BJ (cell line): ENCODE measurements around the gene CROCC. TPM values are rescaled to one million over a fixed set of nuclear protein-coding genes. Genes with fewer than 3 reads are reported as not detected.

Experiments
- CTCF ChIA-PET: fragments of 350-600 bp; formaldehyde crosslinking; extraction: SDS; loops from one replicate; lab custom pipeline; 2021; ENCODE audit warnings: antibody characterized with exemption, inconsistent platforms; lab: Yijun Ruan, JAX
- POLR2A ChIA-PET: fragments of 300-600 bp; sonication (Branson Sonifier 250); formaldehyde crosslinking; extraction: SDS; loops from one replicate; lab custom pipeline; 2021; ENCODE audit warnings: antibody characterized with exemption; lab: Charles Lee
- DNase-seq: peaks from one replicate; pipeline ENCODE4 v3.0.0-alpha.2; 2011; ENCODE audit warnings: low read depth
- H3K27me3 ChIP-seq: 2 replicates; pipeline ENCODE4 v1.6.0; 2011; ENCODE audit warnings: low read length; ENCODE audit not compliant: control insufficient read depth, insufficient read depth
- H3K36me3 ChIP-seq: 2 replicates; pipeline ENCODE4 v1.5.1; 2011; ENCODE audit warnings: low read length; ENCODE audit not compliant: control insufficient read depth, insufficient read depth
- H3K4me3 ChIP-seq: 2 replicates; pipeline ENCODE4 v1.5.1; 2011; ENCODE audit warnings: low read depth, mild to moderate bottlenecking, control low read depth, low read length
- polyA plus RNA-seq: library from polyadenylated mRNA; depleted of rRNA; stranded (reverse); fragments of >200 nt; gene quantifications from 2 replicates; pipeline ENCODE4 v1.2.3, GENCODE V29; 2011
- TF ChIP-seq, protein P1 (sequence below): IDR thresholded peaks from 2 replicates; pipeline ENCODE4 v1.5.1; 2011; ENCODE audit warnings: low read depth, mild to moderate bottlenecking, control low read depth, inconsistent platforms, low read length, moderate library complexity; ENCODE audit not compliant: insufficient read depth

CROCC gene
- polyA plus RNA-seq, 1 experiment, result 12.1 TPM

GRCh38 chr1:17001760-17002523 is 80.2 kb downstream of the CROCC start:
- TF ChIP-seq, protein P1, sequence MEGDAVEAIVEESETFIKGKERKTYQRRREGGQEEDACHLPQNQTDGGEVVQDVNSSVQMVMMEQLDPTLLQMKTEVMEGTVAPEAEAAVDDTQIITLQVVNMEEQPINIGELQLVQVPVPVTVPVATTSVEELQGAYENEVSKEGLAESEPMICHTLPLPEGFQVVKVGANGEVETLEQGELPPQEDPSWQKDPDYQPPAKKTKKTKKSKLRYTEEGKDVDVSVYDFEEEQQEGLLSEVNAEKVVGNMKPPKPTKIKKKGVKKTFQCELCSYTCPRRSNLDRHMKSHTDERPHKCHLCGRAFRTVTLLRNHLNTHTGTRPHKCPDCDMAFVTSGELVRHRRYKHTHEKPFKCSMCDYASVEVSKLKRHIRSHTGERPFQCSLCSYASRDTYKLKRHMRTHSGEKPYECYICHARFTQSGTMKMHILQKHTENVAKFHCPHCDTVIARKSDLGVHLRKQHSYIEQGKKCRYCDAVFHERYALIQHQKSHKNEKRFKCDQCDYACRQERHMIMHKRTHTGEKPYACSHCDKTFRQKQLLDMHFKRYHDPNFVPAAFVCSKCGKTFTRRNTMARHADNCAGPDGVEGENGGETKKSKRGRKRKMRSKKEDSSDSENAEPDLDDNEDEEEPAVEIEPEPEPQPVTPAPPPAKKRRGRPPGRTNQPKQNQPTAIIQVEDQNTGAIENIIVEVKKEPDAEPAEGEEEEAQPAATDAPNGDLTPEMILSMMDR, result no peak
- DNase-seq, result no peak
- Histone ChIP-seq H3K4me3 (no peak overlapping the region), H3K27me3 (no peaks in the 10 kb centered on the region), H3K36me3 (peaks cover 16% of the 10 kb centered on the region)
- ChIA-PET CTCF (interaction anchor here (0.9 to 3.0 kb wide), 2 partner anchors 8 to 50 kb away, joined by 3 to 12 read pairs; no protein-coding TSS in a partner anchor), POLR2A (no interaction called here)

GRCh38 chr1:17002524-17002902 is 80.8 kb downstream of the CROCC start:
- no peak for DNase-seq
- Histone ChIP-seq H3K4me3 (no peak overlapping the region), H3K36me3 (peaks cover 16% of the 10 kb centered on the region), H3K27me3 (no peaks in the 10 kb centered on the region)
- CTCF ChIA-PET, result interaction anchor here (0.9 to 3.0 kb wide), 2 partner anchors 8 to 51 kb away, joined by 3 to 12 read pairs; no protein-coding TSS in a partner anchor
- TF ChIP-seq, protein P1, result no peak
- POLR2A ChIA-PET, result no interaction called here

- ChIA-PET POLR2A (no interaction called here), CTCF (interaction anchor here (1.3 to 1.4 kb wide), 2 partner anchors 24 to 45 kb away, joined by 3 read pairs; no protein-coding TSS in a partner anchor)
- no peak for DNase-seq
- TF ChIP-seq, protein P1, result 0 out of 2 replicates have a peak, but pooled peaks have one; percentile 5
- peaks cover 14% of the 10 kb centered on the region for H3K36me3 ChIP-seq
- H3K27me3 ChIP-seq, result no peaks in the 10 kb centered on the region
- no peak overlapping the region for H3K4me3 ChIP-seq
Observed at GRCh38 chr1:17004466-17005364, 83.0 kb downstream of the CROCC start.

- no peak for DNase-seq
- TF ChIP-seq, protein P1, result 0 out of 2 replicates have a peak, but pooled peaks have one; percentile 1
- peaks cover 14% of the 10 kb centered on the region for H3K36me3 ChIP-seq
- ChIA-PET CTCF (interaction anchor here (1.0 to 1.4 kb wide), 2 partner anchors 8 to 46 kb away, joined by 3 read pairs; no protein-coding TSS in a partner anchor), POLR2A (no interaction called here)
- H3K4me3 ChIP-seq, result no peak overlapping the region
- no peaks in the 10 kb centered on the region for H3K27me3 ChIP-seq
Observed at GRCh38 chr1:17005365-17005740, 83.6 kb downstream of the CROCC start.
